Left ventricle myocardium inferior (tissue), 1 donor: ENCODE measurements around the gene METTL8. TPM values are rescaled to one million over a fixed set of nuclear protein-coding genes. Genes with fewer than 3 reads are reported as not detected.

ENCODE experiments used
- DNase-seq: peaks from one replicate; pipeline ENCODE4 v3.0.0-alpha.2; 2020
- H3K27ac ChIP-seq: fragments of 200-600 bp; replicated peaks from 2 replicates; pipeline ENCODE4 v1.8.0; 2021
- H3K27me3 ChIP-seq: fragments of 200-600 bp; 2 replicates; pipeline ENCODE4 v1.8.0; 2021; ENCODE audit warnings: low read depth
- H3K36me3 ChIP-seq: fragments of 200-600 bp; 2 replicates; pipeline ENCODE4 v1.8.0; 2021
- H3K4me1 ChIP-seq: fragments of 200-600 bp; 2 replicates; pipeline ENCODE4 v1.8.0; 2021
- H3K4me3 ChIP-seq: fragments of 200-600 bp; 2 replicates; pipeline ENCODE4 v1.8.0; 2021; ENCODE audit warnings: mild to moderate bottlenecking, moderate library complexity
- H3K9me3 ChIP-seq: fragments of 200-600 bp; replicated peaks from 2 replicates; pipeline ENCODE4 v1.8.0; 2021
- CTCF ChIP-seq: fragments of 200-600 bp; IDR thresholded peaks from 2 replicates; pipeline ENCODE4 v1.8.0; 2021; ENCODE audit warnings: antibody characterized with exemption, mild to moderate bottlenecking, borderline replicate concordance
- intact Hi-C: fragments of 100-400 bp; cut with micrococcal nuclease; formaldehyde crosslinking; loops from one replicate; pipeline ENCODE4 v1.11.0; 2022
- total RNA-seq: library from RNA; stranded (reverse); fragmentation: NEBNext Ultra II Directional; extraction: Animal tissue kit (Norgen Biotek cat#: 25700); gene quantifications from one replicate; pipeline ENCODE4 v1.2.1, GENCODE V29; 2021
- donor health status: DM: no; HTN: yes; CAD: no; lungs with severe emphysema.

The METTL8 gene
- total RNA-seq, 1 donor from 2014 or later, result 10.4 TPM

- DNase-seq, result no peak
- intact Hi-C loops, result no loop called here
- H3K4me3 ChIP-seq, result no peak overlapping the region
- TF ChIP-seq CTCF, result no peak
- H3K27ac ChIP-seq, result no peak overlapping the region
- H3K36me3 ChIP-seq, result no peaks in the 10 kb centered on the region
- no peaks in the 10 kb centered on the region for H3K27me3 ChIP-seq
- H3K4me1 ChIP-seq, result no peaks in the 10 kb centered on the region
- H3K9me3 ChIP-seq, result no peaks in the 10 kb centered on the region
Measured at GRCh38 chr2:171330155-171330956, 103.4 kb downstream of the METTL8 start.

- DNase-seq, result no peak
- peaks cover 7% of the 10 kb centered on the region for H3K36me3 ChIP-seq
- no peaks in the 10 kb centered on the region for H3K9me3 ChIP-seq
- H3K4me1 ChIP-seq, result no peaks in the 10 kb centered on the region
- TF ChIP-seq CTCF, result no peak
- no peaks in the 10 kb centered on the region for H3K27me3 ChIP-seq
- H3K27ac ChIP-seq, result no peak overlapping the region
- no peak overlapping the region for H3K4me3 ChIP-seq
- intact Hi-C loops, result no loop called here
Measured at GRCh38 chr2:171327043-171327496, 106.7 kb downstream of the METTL8 start.

- no peak for DNase-seq
- no peaks in the 10 kb centered on the region for H3K9me3 ChIP-seq
- no peaks in the 10 kb centered on the region for H3K27me3 ChIP-seq
- no peak for TF ChIP-seq CTCF
- intact Hi-C loops, result no loop called here
- H3K27ac ChIP-seq, result no peak overlapping the region
- H3K4me3 ChIP-seq, result no peak overlapping the region
- H3K36me3 ChIP-seq, result peaks cover 7% of the 10 kb centered on the region
- no peaks in the 10 kb centered on the region for H3K4me1 ChIP-seq
Measured at GRCh38 chr2:171325886-171326585, 107.8 kb downstream of the METTL8 start.

GRCh38 chr2:171323971-171324528 is 109.7 kb downstream of the METTL8 start:
- intact Hi-C loops, result no loop called here
- peaks cover 7% of the 10 kb centered on the region for H3K36me3 ChIP-seq
- H3K9me3 ChIP-seq, result no peaks in the 10 kb centered on the region
- no peak for DNase-seq
- no peaks in the 10 kb centered on the region for H3K27me3 ChIP-seq
- H3K27ac ChIP-seq, result no peak overlapping the region
- H3K4me3 ChIP-seq, result no peak overlapping the region
- no peak for TF ChIP-seq CTCF
- H3K4me1 ChIP-seq, result peaks cover 5% of the 10 kb centered on the region

GRCh38 chr2:171322928-171323327 is 110.9 kb downstream of the METTL8 start:
- Histone ChIP-seq H3K27me3 (no peaks in the 10 kb centered on the region), H3K4me3 (no peak overlapping the region), H3K4me1 (peaks cover 15% of the 10 kb centered on the region), H3K27ac (no peak overlapping the region), H3K36me3 (peaks cover 7% of the 10 kb centered on the region), H3K9me3 (no peaks in the 10 kb centered on the region)
- DNase-seq, result no peak
- TF ChIP-seq CTCF, result no peak
- intact Hi-C loops, result no loop called here
